Stimulated activated CD4-positive, alpha-beta T cell treated with anti-CD3 and anti-CD28 coated beads, Interleukin-15, amount 100 ng/mL, for 1 hour (primary cell): Measurements from ENCODE around the gene ZNF35.
A peak's percentile ranks its signal among the peaks of the same experiment; 100 is the strongest.

ENCODE experiments used
- DNase-seq, 2 donors: peaks; one replicate each; pipeline ENCODE4 v3.0.0-alpha.2; 2020; ENCODE audit warnings: low read depth in 1 of 2, low spot score in 1 of 2

Gene ZNF35

GRCh38 chr3:44682182-44682896, 33.8 kb downstream of the ZNF35 start:
- no peak for DNase-seq

DNA sequence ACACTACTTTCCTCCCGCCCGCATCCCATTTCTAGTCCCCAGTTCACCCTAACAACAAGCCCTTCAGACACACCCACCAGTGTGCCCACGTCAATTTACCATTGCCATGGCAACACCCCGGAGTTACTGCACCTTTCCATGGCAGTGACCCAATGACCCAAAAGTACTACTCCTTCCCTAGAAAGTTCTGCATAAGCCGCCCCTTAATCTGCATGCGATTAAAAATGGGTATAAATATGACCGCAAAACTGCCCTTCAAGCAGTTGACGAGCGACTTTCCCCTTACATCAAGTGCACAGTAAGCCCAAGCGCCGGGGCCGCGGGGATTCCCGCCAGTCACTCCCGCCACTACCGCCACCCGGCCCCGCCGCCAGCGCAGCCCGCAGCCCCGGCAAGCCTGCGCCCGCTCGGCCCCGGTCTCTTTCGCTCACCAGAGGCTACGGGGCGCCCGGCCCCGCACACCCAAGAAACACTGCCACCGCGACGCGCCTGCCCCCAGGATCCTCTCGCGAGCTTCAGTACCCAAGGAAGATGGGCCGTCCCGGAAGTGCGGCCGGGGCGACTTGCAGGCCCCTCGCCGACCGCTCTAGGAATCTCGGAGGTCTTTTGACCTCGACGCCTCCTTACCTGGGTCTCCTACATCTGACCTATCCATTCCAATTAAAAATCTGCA, 36.7 kb downstream of the ZNF35 start:
- peak in 1 of 2 donors; percentile 40 for DNase-seq

- DNase-seq, result no peak
Observed at GRCh38 chr3:44687898-44688297, 39.4 kb downstream of the ZNF35 start.
